ENCODE measurements around the gene GSDMA.

The GSDMA gene

GRCh38 chr17:39979016-39979670 lies 16.3 kb downstream of the GSDMA start:
- H3K4me1 Mint-ChIP-seq, result peaks cover 40% of the 10 kb centered on the region
- peak overlapping the region; percentile 89 to 95 (median 89) for H3K27ac Mint-ChIP-seq
- H3K36me3 Mint-ChIP-seq (ENCODE audit: low read depth), result peaks cover 1% of the 10 kb centered on the region
- TF ChIP-seq, protein P1, sequence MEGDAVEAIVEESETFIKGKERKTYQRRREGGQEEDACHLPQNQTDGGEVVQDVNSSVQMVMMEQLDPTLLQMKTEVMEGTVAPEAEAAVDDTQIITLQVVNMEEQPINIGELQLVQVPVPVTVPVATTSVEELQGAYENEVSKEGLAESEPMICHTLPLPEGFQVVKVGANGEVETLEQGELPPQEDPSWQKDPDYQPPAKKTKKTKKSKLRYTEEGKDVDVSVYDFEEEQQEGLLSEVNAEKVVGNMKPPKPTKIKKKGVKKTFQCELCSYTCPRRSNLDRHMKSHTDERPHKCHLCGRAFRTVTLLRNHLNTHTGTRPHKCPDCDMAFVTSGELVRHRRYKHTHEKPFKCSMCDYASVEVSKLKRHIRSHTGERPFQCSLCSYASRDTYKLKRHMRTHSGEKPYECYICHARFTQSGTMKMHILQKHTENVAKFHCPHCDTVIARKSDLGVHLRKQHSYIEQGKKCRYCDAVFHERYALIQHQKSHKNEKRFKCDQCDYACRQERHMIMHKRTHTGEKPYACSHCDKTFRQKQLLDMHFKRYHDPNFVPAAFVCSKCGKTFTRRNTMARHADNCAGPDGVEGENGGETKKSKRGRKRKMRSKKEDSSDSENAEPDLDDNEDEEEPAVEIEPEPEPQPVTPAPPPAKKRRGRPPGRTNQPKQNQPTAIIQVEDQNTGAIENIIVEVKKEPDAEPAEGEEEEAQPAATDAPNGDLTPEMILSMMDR (IDR thresholded peaks at IDR 0.05; ENCODE audit: unreplicated experiment in 3 of 3), result no peak
- H3K9me3 Mint-ChIP-seq, result no peaks in the 10 kb centered on the region
- peaks cover 7% of the 10 kb centered on the region for H3K27me3 Mint-ChIP-seq (ENCODE audit: low read depth)
- peak overlapping the region; percentile 46 to 89 (median 88) for H3K4me3 Mint-ChIP-seq

GRCh38 chr17:39979893-39980350 lies 17.1 kb downstream of the GSDMA start:
- H3K4me3 Mint-ChIP-seq, result peak overlapping the region; percentile 85 to 89 (median 88)
- no peaks in the 10 kb centered on the region for H3K9me3 Mint-ChIP-seq
- TF ChIP-seq, protein P1 (IDR thresholded peaks at IDR 0.05; ENCODE audit: unreplicated experiment in 3 of 3), result peak in 1 of 3 experiments; percentile 8
- H3K4me1 Mint-ChIP-seq, result peaks cover 43% of the 10 kb centered on the region
- peak overlapping the region; percentile 89 to 95 (median 89) for H3K27ac Mint-ChIP-seq
- H3K36me3 Mint-ChIP-seq (ENCODE audit: low read depth), result peaks cover 7% of the 10 kb centered on the region
- peaks cover 5% of the 10 kb centered on the region for H3K27me3 Mint-ChIP-seq (ENCODE audit: low read depth)

- peak within 1 kb of the TSS; percentile 85 to 89 (median 88) for H3K4me3 Mint-ChIP-seq
- H3K27ac Mint-ChIP-seq, result peak within 1 kb of the TSS; percentile 89 to 95 (median 89)
- peaks cover 11% of the 10 kb centered on the region for H3K36me3 Mint-ChIP-seq (ENCODE audit: low read depth)
- peaks cover 40% of the 10 kb centered on the region for H3K4me1 Mint-ChIP-seq
- H3K9me3 Mint-ChIP-seq, result no peaks in the 10 kb centered on the region
- peaks cover 4% of the 10 kb centered on the region for H3K27me3 Mint-ChIP-seq (ENCODE audit: low read depth)
- TF ChIP-seq, protein P1 (IDR thresholded peaks at IDR 0.05; ENCODE audit: unreplicated experiment in 3 of 3), result peak; percentile 73 to 77 (median 74)
Measured at GRCh38 chr17:39980351-39981206, 17.8 kb downstream of the GSDMA start, which contains the start of gene PSMD3. Gene PSMD3, plus strand, starts transcription at chr17:39980807. Its CDS starts 164 bp downstream, at chr17:39980971.

DNA sequence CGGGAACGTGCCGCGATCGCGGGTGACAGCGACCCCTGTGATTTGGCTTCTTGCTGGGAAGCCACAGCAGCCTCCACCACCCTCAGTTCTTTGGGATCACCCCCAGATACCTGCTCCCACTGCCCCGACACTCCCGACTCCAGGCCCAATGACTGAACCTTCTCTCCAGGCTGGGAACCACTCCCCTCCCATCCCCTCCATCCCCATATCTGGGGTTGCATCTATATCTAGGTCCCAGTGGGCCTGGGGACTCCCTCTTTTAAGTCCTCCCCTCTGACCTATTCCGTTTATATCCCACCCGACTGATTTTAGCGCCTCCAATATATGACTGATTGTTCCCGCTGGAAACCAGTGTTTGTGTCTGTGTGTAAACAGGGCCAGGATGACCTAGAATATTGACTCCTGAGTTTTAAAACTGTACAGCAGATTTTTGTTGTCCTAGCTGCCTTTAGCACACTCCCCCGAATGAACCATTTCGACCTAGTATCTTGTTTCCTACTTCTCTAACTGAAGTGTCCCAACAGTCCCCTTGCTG lies 18.5 kb downstream of the GSDMA start:
- peaks cover 18% of the 10 kb centered on the region for H3K36me3 Mint-ChIP-seq (ENCODE audit: low read depth)
- no peaks in the 10 kb centered on the region for H3K27me3 Mint-ChIP-seq (ENCODE audit: low read depth)
- peak overlapping the region; percentile 85 to 89 (median 88) for H3K4me3 Mint-ChIP-seq
- peaks cover 37% of the 10 kb centered on the region for H3K4me1 Mint-ChIP-seq
- no peaks in the 10 kb centered on the region for H3K9me3 Mint-ChIP-seq
- TF ChIP-seq, protein P1 (IDR thresholded peaks at IDR 0.05; ENCODE audit: unreplicated experiment in 3 of 3), result no peak
- peak overlapping the region; percentile 89 to 95 (median 89) for H3K27ac Mint-ChIP-seq

DNA sequence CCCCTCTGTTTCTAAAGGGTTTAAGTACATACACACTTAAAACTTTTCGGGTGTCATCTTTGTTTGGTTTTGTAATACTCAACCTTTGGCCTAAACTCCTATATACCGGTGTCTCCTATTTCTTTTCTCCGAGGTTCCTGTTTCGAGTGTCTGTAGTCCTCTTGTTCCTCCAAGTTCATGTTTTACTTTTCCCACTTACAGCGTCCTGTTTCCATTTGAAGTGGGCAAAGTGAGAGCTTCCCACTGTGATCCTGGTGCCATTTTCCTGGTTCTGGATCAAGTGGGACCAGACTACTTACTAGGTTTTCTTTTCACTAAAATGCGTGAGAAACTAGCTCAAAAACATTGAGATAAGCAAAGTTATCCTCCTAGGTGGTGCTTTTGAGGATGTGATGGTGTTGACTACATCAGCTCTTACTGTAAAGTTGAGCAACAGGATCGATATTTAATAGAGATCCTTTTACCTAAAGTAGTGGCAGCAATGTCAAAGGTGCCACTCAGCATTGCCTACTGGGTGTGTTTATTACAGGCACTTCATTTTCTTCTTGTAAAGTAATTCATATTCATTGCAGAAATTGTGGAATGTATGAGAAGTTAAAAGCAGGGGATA lies 19.1 kb downstream of the GSDMA start:
- Mint-ChIP-seq H3K36me3 (ENCODE audit: low read depth) (peaks cover 24% of the 10 kb centered on the region), H3K4me3 (peak overlapping the region; percentile 85 to 89 (median 88)), H3K4me1 (peaks cover 37% of the 10 kb centered on the region), H3K27me3 (ENCODE audit: low read depth) (no peaks in the 10 kb centered on the region), H3K27ac (peak overlapping the region; percentile 89 to 95 (median 89)), H3K9me3 (no peaks in the 10 kb centered on the region)
- TF ChIP-seq, protein P1 (IDR thresholded peaks at IDR 0.05; ENCODE audit: unreplicated experiment in 3 of 3), result no peak
